Loucy (cell line): Measurements from ENCODE around the gene JPH2.

Experiments
- H2AFZ ChIP-seq: fragments of 200-600 bp; sonication (generic); 2 replicates; pipeline ENCODE4 v1.6.0; 2016; ENCODE audit warnings: antibody characterized with exemption, mild to moderate bottlenecking, low read length, moderate library complexity
- H3F3A ChIP-seq: fragments of 200-600 bp; 2 replicates; pipeline ENCODE4 v1.6.0; 2016; ENCODE audit warnings: antibody characterized with exemption, low read depth, mild to moderate bottlenecking
- H3K27me3 ChIP-seq: fragments of 200-600 bp; sonication (generic); 2 replicates; pipeline ENCODE4 v1.6.1; 2014; ENCODE audit warnings: low read length, mild to moderate bottlenecking; ENCODE audit not compliant: insufficient read depth, poor library complexity, severe bottlenecking
- H3K36me3 ChIP-seq: fragments of 200-600 bp; sonication (generic); 2 replicates; pipeline ENCODE4 v1.6.1; 2016; ENCODE audit warnings: low read length; ENCODE audit not compliant: insufficient read depth
- H3K4me1 ChIP-seq: fragments of 200-600 bp; sonication (generic); 2 replicates; pipeline ENCODE4 v1.5.1; 2014; ENCODE audit warnings: low read length, mild to moderate bottlenecking; ENCODE audit not compliant: insufficient read depth, poor library complexity, severe bottlenecking
- H3K4me2 ChIP-seq: fragments of 200-600 bp; sonication (generic); 2 replicates; pipeline ENCODE4 v1.6.0; 2014; ENCODE audit warnings: antibody characterized with exemption, low read length, low read depth, mild to moderate bottlenecking; ENCODE audit not compliant: poor library complexity, severe bottlenecking
- H3K4me3 ChIP-seq: fragments of 200-600 bp; sonication (generic); 2 replicates; pipeline ENCODE4 v1.5.1; 2014; ENCODE audit warnings: low read length, mild to moderate bottlenecking, mixed read lengths; ENCODE audit not compliant: poor library complexity, severe bottlenecking
- H3K79me2 ChIP-seq: fragments of 200-600 bp; sonication (generic); 2 replicates; pipeline ENCODE4 v1.6.1; 2014; ENCODE audit warnings: low read length; ENCODE audit not compliant: insufficient read depth
- H3K9ac ChIP-seq: fragments of 200-600 bp; sonication (generic); 2 replicates; pipeline ENCODE4 v1.6.0; 2014; ENCODE audit warnings: mild to moderate bottlenecking, low read depth, low read length, moderate library complexity; ENCODE audit not compliant: poor library complexity, severe bottlenecking
- H3K9me2 ChIP-seq: fragments of 200-600 bp; sonication (generic); replicated peaks from 2 replicates; pipeline ENCODE4 v1.6.1; 2016; ENCODE audit warnings: low read depth, low read length, mixed read lengths
- H3K9me3 ChIP-seq: fragments of 200-600 bp; sonication (generic); 2 replicates; pipeline ENCODE4 v1.6.1; 2014; ENCODE audit warnings: mild to moderate bottlenecking, antibody characterized with exemption, low read length, low read depth; ENCODE audit not compliant: insufficient read depth
- H4K20me1 ChIP-seq: fragments of 200-600 bp; sonication (generic); 2 replicates; pipeline ENCODE4 v1.6.0; 2014; ENCODE audit warnings: antibody characterized with exemption, low read length, mild to moderate bottlenecking; ENCODE audit not compliant: insufficient read depth, poor library complexity, severe bottlenecking
- EZH2phosphoT487 ChIP-seq: fragments of 200-600 bp; IDR thresholded peaks from 2 replicates; pipeline ENCODE4 v1.6.1; 2018; ENCODE audit warnings: antibody characterized with exemption, mild to moderate bottlenecking, moderate library complexity, borderline replicate concordance
- TF ChIP-seq, protein P1 (sequence below): fragments of 200-600 bp; sonication (generic); conservative IDR thresholded peaks from 2 replicates; pipeline ENCODE4 v1.5.1; 2014; ENCODE audit warnings: mild to moderate bottlenecking, antibody characterized with exemption, low read length

Gene JPH2

DNA sequence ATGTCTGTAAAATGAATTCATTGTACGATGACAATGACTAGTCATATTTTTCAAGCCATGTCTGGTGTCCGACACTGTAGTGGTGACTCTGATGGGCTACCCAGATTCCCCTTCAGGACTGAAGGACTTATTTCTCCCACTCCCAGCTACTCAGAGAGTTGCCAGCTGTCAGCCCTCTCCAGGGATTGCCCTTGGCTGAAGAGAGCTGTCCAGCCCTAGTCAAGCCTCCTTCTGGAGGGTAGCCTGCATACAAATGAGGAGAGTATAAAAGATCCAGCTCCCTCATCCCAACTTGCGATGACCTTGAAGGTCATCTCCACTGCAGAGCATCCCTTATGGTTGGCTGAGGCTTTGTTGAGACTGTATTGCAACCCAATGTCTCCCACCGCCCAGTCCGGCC lies 29.9 kb downstream of the JPH2 start:
- Histone ChIP-seq H3K4me2 (no peak overlapping the region), H3K27me3 (no peaks in the 10 kb centered on the region), H3K9me2 (no peaks in the 10 kb centered on the region), H3K79me2 (no peaks in the 10 kb centered on the region), H2AFZ (no peak overlapping the region), H4K20me1 (no peaks in the 10 kb centered on the region), H3F3A (no peaks in the 10 kb centered on the region), H3K36me3 (no peaks in the 10 kb centered on the region), H3K4me3 (no peak overlapping the region), H3K4me1 (no peaks in the 10 kb centered on the region), H3K9ac (no peak overlapping the region), H3K9me3 (no peaks in the 10 kb centered on the region)
- TF ChIP-seq, protein P1, sequence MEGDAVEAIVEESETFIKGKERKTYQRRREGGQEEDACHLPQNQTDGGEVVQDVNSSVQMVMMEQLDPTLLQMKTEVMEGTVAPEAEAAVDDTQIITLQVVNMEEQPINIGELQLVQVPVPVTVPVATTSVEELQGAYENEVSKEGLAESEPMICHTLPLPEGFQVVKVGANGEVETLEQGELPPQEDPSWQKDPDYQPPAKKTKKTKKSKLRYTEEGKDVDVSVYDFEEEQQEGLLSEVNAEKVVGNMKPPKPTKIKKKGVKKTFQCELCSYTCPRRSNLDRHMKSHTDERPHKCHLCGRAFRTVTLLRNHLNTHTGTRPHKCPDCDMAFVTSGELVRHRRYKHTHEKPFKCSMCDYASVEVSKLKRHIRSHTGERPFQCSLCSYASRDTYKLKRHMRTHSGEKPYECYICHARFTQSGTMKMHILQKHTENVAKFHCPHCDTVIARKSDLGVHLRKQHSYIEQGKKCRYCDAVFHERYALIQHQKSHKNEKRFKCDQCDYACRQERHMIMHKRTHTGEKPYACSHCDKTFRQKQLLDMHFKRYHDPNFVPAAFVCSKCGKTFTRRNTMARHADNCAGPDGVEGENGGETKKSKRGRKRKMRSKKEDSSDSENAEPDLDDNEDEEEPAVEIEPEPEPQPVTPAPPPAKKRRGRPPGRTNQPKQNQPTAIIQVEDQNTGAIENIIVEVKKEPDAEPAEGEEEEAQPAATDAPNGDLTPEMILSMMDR = no peak
- TF ChIP-seq EZH2phosphoT487 = no peak

DNA sequence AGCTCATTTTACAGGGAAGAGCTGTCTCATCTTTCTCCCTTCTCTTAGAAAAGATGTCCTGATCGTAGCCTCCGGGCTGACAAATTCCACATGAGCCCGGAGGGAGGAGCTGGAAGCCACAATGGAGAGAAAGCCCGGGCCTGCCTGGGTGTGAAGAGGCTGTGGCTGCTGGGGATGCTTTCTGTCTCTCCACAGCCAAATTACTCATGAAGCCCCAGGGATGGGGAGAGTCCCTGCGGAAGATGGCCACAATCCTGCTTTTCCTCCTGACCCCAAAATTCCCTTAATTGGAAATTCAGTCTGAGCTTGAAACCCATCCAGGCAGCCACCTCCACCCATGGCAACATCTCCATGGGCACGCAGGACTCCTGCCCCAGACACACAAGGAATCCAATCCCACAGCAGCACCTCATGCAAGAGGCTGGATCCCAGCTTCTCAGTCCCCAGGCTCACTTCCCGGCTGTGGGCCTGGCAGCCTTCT lies 32.4 kb downstream of the JPH2 start:
- Histone ChIP-seq H3K9me3 (no peaks in the 10 kb centered on the region), H3K27me3 (no peaks in the 10 kb centered on the region), H2AFZ (no peak overlapping the region), H3K4me3 (no peak overlapping the region), H3F3A (no peaks in the 10 kb centered on the region), H3K9me2 (no peaks in the 10 kb centered on the region), H4K20me1 (no peaks in the 10 kb centered on the region), H3K4me1 (no peaks in the 10 kb centered on the region), H3K79me2 (no peaks in the 10 kb centered on the region), H3K36me3 (no peaks in the 10 kb centered on the region), H3K4me2 (no peak overlapping the region), H3K9ac (no peak overlapping the region)
- TF ChIP-seq EZH2phosphoT487 = no peak

DNA sequence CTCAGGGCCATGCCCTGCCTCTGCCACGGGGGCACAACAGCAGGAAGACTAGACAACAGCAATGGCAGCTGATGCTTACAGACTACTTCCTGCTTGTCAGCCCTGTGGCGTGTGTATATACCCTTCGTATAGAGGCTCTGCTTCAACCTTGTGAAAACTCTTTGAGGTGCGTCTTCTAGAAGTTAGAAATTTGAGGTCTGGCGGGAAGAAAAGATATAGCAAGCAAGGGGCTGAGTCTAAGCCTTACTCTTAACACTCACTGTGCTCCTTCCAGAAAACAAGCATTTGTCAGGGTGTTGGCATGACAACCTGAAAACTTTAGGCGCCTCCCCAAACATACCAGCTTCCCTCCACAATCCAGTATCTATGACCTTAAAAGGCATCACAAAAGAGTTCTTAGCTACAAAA lies 33.3 kb downstream of the JPH2 start:
- Histone ChIP-seq H4K20me1 (no peaks in the 10 kb centered on the region), H3K27me3 (no peaks in the 10 kb centered on the region), H3K9ac (no peak overlapping the region), H3K79me2 (no peaks in the 10 kb centered on the region), H3K4me3 (no peak overlapping the region), H3F3A (no peaks in the 10 kb centered on the region), H3K4me2 (no peak overlapping the region), H3K9me3 (no peaks in the 10 kb centered on the region), H2AFZ (peak overlapping the region; percentile 68; the same call in 1 of the 2 replicates), H3K4me1 (no peaks in the 10 kb centered on the region), H3K9me2 (no peaks in the 10 kb centered on the region), H3K36me3 (no peaks in the 10 kb centered on the region)
- TF ChIP-seq EZH2phosphoT487 = no peak
- TF ChIP-seq, protein P1 = no peak

DNA sequence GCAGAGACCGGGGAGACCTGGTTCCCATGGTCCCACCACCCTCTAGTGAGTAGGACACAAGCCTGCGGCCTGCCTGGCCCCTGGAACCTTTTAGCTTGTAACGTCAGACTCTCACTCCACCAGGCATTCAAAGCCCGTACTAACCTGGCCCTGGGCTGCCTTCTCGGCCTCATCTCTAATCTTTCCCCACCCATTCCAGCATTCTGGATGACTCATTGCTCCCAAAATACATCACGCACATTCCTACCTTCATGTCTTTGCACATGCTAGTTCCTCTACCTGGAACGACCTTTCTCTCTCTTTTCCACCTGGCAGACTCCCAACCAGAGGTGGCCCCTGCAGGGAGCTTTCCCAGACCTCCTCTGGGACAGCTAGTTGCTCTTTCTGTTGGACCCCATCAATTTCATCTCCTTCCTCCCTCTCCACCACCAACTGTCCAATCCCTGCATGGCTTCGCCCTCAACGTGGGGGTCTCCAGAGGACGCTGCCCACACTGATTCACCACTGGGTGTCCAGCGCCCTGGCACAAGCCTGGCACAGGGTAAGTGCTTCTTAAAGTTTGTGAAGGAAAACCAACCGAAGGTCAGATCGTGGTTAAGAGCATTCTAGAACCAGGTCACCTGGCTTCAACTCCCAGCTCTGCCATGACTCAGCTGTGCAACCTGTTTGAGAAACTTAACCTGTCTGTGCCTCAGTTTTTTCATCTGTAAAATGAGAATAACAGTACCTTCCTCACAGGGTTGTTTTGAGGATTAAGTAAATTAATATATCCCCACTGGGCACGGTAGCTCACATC lies 35.2 kb downstream of the JPH2 start:
- H3F3A ChIP-seq = no peaks in the 10 kb centered on the region
- no peaks in the 10 kb centered on the region for H4K20me1 ChIP-seq
- TF ChIP-seq, protein P1 = no peak
- H3K9me2 ChIP-seq = no peaks in the 10 kb centered on the region
- no peaks in the 10 kb centered on the region for H3K4me1 ChIP-seq
- H3K27me3 ChIP-seq = no peaks in the 10 kb centered on the region
- no peaks in the 10 kb centered on the region for H3K79me2 ChIP-seq
- H3K4me3 ChIP-seq = no peak overlapping the region
- H2AFZ ChIP-seq = no peak overlapping the region
- H3K9ac ChIP-seq = no peak overlapping the region
- H3K9me3 ChIP-seq = no peaks in the 10 kb centered on the region
- H3K4me2 ChIP-seq = no peak overlapping the region
- H3K36me3 ChIP-seq = no peaks in the 10 kb centered on the region
